Measurements from ENCODE around the gene OPN1MW.
"Not testable (repeated sequence)": the region's sequence is repeated elsewhere in the genome, so short reads cannot be mapped to it uniquely, and the experiment has no call there.

The OPN1MW gene

GRCh38 chrX:154194316-154194715 is 11.9 kb downstream of the OPN1MW start:
- H3K27me3 ChIP-seq (replicated peaks; ENCODE audit: control insufficient read depth, insufficient read depth, low read length); H3K36me3 ChIP-seq (ENCODE audit: control insufficient read depth, insufficient read depth, low read length); DNase-seq (ENCODE audit: extremely low read depth, insufficient read length); H3K4me3 ChIP-seq (replicated peaks; ENCODE audit: low read depth, low read length): not testable (repeated sequence)

GRCh38 chrX:154196466-154196865 is 14.1 kb downstream of the OPN1MW start:
- H3K4me3 ChIP-seq (replicated peaks; ENCODE audit: low read depth, low read length); H3K36me3 ChIP-seq (ENCODE audit: control insufficient read depth, insufficient read depth, low read length); DNase-seq (ENCODE audit: extremely low read depth, insufficient read length); H3K27me3 ChIP-seq (replicated peaks; ENCODE audit: control insufficient read depth, insufficient read depth, low read length): not testable (repeated sequence)

GRCh38 chrX:154209670-154210418 is 27.4 kb downstream of the OPN1MW start:
- not testable (repeated sequence) for H3K27me3 ChIP-seq (replicated peaks; ENCODE audit: control insufficient read depth, insufficient read depth, low read length); H3K36me3 ChIP-seq (ENCODE audit: control insufficient read depth, insufficient read depth, low read length); H3K4me3 ChIP-seq (replicated peaks; ENCODE audit: low read depth, low read length); DNase-seq (ENCODE audit: extremely low read depth, insufficient read length)

- DNase-seq (ENCODE audit: extremely low read depth, insufficient read length); H3K36me3 ChIP-seq (ENCODE audit: control insufficient read depth, insufficient read depth, low read length); H3K4me3 ChIP-seq (replicated peaks; ENCODE audit: low read depth, low read length); H3K27me3 ChIP-seq (replicated peaks; ENCODE audit: control insufficient read depth, insufficient read depth, low read length): not testable (repeated sequence)
Observed at GRCh38 chrX:154211057-154211456, 28.7 kb downstream of the OPN1MW start.

GRCh38 chrX:154211499-154211898 is 29.1 kb downstream of the OPN1MW start:
- H3K4me3 ChIP-seq (replicated peaks; ENCODE audit: low read depth, low read length); H3K36me3 ChIP-seq (ENCODE audit: control insufficient read depth, insufficient read depth, low read length): not testable (repeated sequence)

GRCh38 chrX:154219456-154219855 is 37.1 kb downstream of the OPN1MW start, which contains the start of gene OPN1MW2:
Gene OPN1MW2, plus strand, starts transcription at chrX:154219756. Its CDS starts 60 bp downstream, at chrX:154219816.
- DNase-seq (ENCODE audit: extremely low read depth, insufficient read length); H3K27me3 ChIP-seq (replicated peaks; ENCODE audit: control insufficient read depth, insufficient read depth, low read length); H3K36me3 ChIP-seq (ENCODE audit: control insufficient read depth, insufficient read depth, low read length); H3K4me3 ChIP-seq (replicated peaks; ENCODE audit: low read depth, low read length): not testable (repeated sequence)

More at GRCh38 chrX:154211499-154211898, 29.1 kb downstream of the OPN1MW start:
- not testable (repeated sequence) for DNase-seq (ENCODE audit: extremely low read depth, insufficient read length); H3K27me3 ChIP-seq (replicated peaks; ENCODE audit: control insufficient read depth, insufficient read depth, low read length)

- not testable (repeated sequence) for H3K36me3 ChIP-seq (ENCODE audit: control insufficient read depth, insufficient read depth, low read length); H3K4me3 ChIP-seq (replicated peaks; ENCODE audit: low read depth, low read length); H3K27me3 ChIP-seq (replicated peaks; ENCODE audit: control insufficient read depth, insufficient read depth, low read length); DNase-seq (ENCODE audit: extremely low read depth, insufficient read length)
Observed at GRCh38 chrX:154225292-154225691, 42.9 kb downstream of the OPN1MW start.

- H3K27me3 ChIP-seq (replicated peaks; ENCODE audit: control insufficient read depth, insufficient read depth, low read length); DNase-seq (ENCODE audit: extremely low read depth, insufficient read length); H3K36me3 ChIP-seq (ENCODE audit: control insufficient read depth, insufficient read depth, low read length); H3K4me3 ChIP-seq (replicated peaks; ENCODE audit: low read depth, low read length): not testable (repeated sequence)
Observed at GRCh38 chrX:154226706-154227105, 44.3 kb downstream of the OPN1MW start.

GRCh38 chrX:154231443-154231842 is 49.0 kb downstream of the OPN1MW start:
- H3K4me3 ChIP-seq (replicated peaks; ENCODE audit: low read depth, low read length); H3K27me3 ChIP-seq (replicated peaks; ENCODE audit: control insufficient read depth, insufficient read depth, low read length); H3K36me3 ChIP-seq (ENCODE audit: control insufficient read depth, insufficient read depth, low read length); DNase-seq (ENCODE audit: extremely low read depth, insufficient read length): not testable (repeated sequence)

- not testable (repeated sequence) for H3K36me3 ChIP-seq (ENCODE audit: control insufficient read depth, insufficient read depth, low read length); H3K27me3 ChIP-seq (replicated peaks; ENCODE audit: control insufficient read depth, insufficient read depth, low read length); DNase-seq (ENCODE audit: extremely low read depth, insufficient read length); H3K4me3 ChIP-seq (replicated peaks; ENCODE audit: low read depth, low read length)
Observed at GRCh38 chrX:154233620-154234019, 51.2 kb downstream of the OPN1MW start.

- not testable (repeated sequence) for H3K4me3 ChIP-seq (replicated peaks; ENCODE audit: low read depth, low read length); DNase-seq (ENCODE audit: extremely low read depth, insufficient read length); H3K36me3 ChIP-seq (ENCODE audit: control insufficient read depth, insufficient read depth, low read length); H3K27me3 ChIP-seq (replicated peaks; ENCODE audit: control insufficient read depth, insufficient read depth, low read length)
Observed at GRCh38 chrX:154238939-154239559, 56.7 kb downstream of the OPN1MW start.

- DNase-seq (ENCODE audit: extremely low read depth, insufficient read length); H3K27me3 ChIP-seq (replicated peaks; ENCODE audit: control insufficient read depth, insufficient read depth, low read length); H3K36me3 ChIP-seq (ENCODE audit: control insufficient read depth, insufficient read depth, low read length); H3K4me3 ChIP-seq (replicated peaks; ENCODE audit: low read depth, low read length): not testable (repeated sequence)
Observed at GRCh38 chrX:154239982-154240503, 57.6 kb downstream of the OPN1MW start.
